ENCODE data around the gene RPUSD1. TPM values are rescaled to one million over a fixed set of nuclear protein-coding genes. Genes with fewer than 3 reads are reported as not detected.
A peak's percentile ranks its signal among the peaks of the same experiment; 100 is the strongest.

Gene RPUSD1
- total and polyA plus RNA-seq, 12 donors, result 5.8 to 23.3 (median 8.2) TPM

DNA sequence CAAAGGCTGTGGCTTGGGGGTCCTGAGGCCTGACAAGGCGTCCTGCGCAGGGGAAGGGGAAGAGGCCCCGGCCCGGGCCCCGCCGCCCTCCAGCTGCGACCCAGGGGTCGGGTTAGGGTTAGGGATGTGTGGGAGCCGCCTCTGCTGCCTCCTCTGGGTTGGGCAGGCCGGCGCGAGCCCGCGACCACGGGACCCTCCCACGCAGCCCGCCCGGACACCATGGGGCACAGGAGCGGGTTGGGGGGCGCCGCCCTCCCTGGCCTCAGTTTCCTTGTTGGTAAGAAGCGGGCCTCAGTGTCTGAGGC is 47.8 kb downstream of the RPUSD1 start:
- peak overlapping the region in 9 of 10 donors; percentile 44 to 90 (median 82) for H3K27ac ChIP-seq
- TF ChIP-seq, protein P1, sequence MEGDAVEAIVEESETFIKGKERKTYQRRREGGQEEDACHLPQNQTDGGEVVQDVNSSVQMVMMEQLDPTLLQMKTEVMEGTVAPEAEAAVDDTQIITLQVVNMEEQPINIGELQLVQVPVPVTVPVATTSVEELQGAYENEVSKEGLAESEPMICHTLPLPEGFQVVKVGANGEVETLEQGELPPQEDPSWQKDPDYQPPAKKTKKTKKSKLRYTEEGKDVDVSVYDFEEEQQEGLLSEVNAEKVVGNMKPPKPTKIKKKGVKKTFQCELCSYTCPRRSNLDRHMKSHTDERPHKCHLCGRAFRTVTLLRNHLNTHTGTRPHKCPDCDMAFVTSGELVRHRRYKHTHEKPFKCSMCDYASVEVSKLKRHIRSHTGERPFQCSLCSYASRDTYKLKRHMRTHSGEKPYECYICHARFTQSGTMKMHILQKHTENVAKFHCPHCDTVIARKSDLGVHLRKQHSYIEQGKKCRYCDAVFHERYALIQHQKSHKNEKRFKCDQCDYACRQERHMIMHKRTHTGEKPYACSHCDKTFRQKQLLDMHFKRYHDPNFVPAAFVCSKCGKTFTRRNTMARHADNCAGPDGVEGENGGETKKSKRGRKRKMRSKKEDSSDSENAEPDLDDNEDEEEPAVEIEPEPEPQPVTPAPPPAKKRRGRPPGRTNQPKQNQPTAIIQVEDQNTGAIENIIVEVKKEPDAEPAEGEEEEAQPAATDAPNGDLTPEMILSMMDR (IDR thresholded peaks at IDR 0.05), result no peak

DNA sequence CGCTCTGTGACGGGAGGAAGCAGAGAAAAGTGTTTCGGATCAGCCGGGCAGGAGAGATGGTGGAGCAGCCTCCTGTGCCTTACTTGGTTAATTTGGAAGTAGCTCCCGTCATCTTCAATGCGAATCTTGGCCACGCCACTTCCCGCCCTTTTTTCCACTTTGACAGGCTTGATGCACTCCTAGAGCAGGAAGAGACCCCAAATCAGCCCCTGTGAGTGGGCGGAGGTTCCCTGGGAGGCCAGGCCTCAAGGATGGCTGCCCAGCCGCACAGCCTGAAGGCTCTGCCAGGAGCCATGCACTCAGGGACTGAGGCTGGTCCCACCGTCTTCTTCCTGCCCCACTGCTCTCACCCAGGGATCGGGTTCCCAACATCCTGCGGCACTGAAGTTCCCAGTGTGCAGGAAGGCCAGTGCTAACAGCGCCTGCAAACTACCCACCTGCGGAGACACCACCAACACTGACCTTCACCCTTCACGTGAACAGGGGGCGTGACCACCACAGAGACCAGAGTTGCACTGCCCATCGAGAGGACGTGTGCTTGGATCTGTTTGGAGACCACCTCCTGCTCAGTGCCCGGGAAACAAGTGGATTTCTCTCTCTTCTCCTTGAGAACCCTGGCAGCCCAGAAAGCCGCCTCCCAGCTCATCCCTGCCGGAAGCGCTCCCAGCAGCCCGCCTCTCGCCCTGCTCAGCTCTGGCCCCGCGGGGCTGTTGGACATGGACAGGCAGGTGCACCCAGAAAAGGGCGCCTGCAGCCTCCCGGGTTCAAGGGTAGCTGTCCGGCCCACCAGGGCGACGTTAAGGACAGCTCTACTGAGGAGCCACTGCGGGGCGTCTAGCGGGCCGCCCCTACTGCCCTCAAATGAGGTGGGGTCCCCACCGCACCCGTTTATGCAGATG is 48.4 kb downstream of the RPUSD1 start:
- Histone ChIP-seq H3K4me1 (peaks cover 7 to 19% (median 15%) of the 10 kb centered on the region in 9 donors), H3K9me3 (no peaks in the 10 kb centered on the region), H3K36me3 (peaks cover 0 to 46% (median 24%) of the 10 kb centered on the region in 9 donors), H3K27me3 (peaks cover 0 to 14% (median under 1%) of the 10 kb centered on the region in 7 donors), H3K27ac (peak overlapping the region in 8 of 10 donors; percentile 44 to 90 (median 84)), H3K4me3 (peak overlapping the region; percentile 68 to 100 (median 94))
- TF ChIP-seq, protein P1 (IDR thresholded peaks at IDR 0.05), result no peak
- ATAC-seq, result peak in 3 of 8 donors; percentile 1 to 19 (median 5)
- DNase-seq, result no peak
- intact Hi-C loops (cut with DNase I), result loop anchor here in 2 of 10 donors (2.0 to 5.0 kb wide), 2 partner anchors 27 to 47 kb away; partner anchors contain the start of genes CHTF18 (in 1 of the 2) and RPUSD1 (in 1 of the 2)
- 43 to 46% methylated on average over 38 of the region's 38 CpGs for WGBS, 2 donors

More for the DNA sequence above, 47.8 kb downstream of the RPUSD1 start:
- no peaks in the 10 kb centered on the region for H3K9me3 ChIP-seq
- peak overlapping the region; percentile 68 to 100 (median 94) for H3K4me3 ChIP-seq
- peaks cover 0 to 40% (median 23%) of the 10 kb centered on the region in 9 donors for H3K36me3 ChIP-seq
- intact Hi-C loops (cut with DNase I), result loop anchor here in 2 of 10 donors (2.0 to 5.0 kb wide), 2 partner anchors 28 to 47 kb away; partner anchors contain the start of genes CHTF18 (in 1 of the 2) and RPUSD1 (in 1 of the 2)
- peaks cover 0 to 18% (median 4%) of the 10 kb centered on the region in 7 donors for H3K27me3 ChIP-seq
- peaks cover 7 to 19% (median 15%) of the 10 kb centered on the region in 9 donors for H3K4me1 ChIP-seq
- peak; percentile 18 to 57 (median 40) for ATAC-seq
- no peak for DNase-seq
- WGBS, 2 donors, result 0% methylated on average over 13 to 22 of the region's 22 CpGs

DNA sequence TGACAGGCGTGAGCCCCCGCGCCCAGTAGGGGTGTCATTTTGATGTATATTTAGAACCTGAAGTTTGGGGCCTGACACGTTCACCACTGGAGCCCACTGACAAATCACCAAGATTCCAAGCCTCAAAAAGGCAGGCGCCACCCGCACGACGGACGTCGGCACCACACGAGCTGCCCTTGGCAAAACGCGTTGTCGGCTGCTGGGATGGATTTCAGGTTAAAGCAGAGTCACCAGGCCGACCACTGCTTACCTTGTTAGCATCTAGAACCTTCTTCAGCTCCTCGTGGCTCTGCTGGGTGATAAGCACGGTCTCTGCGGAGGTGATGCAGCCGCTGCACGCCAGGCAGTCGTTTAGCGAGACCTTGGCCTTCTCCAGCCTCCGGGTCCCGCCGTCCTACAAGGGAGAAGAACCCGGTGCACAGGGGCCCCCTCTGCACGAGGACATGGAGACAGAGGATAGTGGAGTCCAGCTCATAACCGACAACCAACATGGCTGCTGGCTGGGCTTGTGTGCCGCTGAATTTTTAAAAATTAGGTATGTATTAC is 51.2 kb downstream of the RPUSD1 start:
- no peak overlapping the region for H3K4me3 ChIP-seq
- TF ChIP-seq, protein P1 (IDR thresholded peaks at IDR 0.05), result no peak
- H3K27me3 ChIP-seq, result peaks cover 0 to 4% (median 0%) of the 10 kb centered on the region in 7 donors
- WGBS, 2 donors, result 95% methylated on average over 29 of the region's 29 CpGs
- no peaks in the 10 kb centered on the region for H3K9me3 ChIP-seq
- intact Hi-C loops (cut with DNase I), result no loop called here
- DNase-seq, result no peak
- no peak for ATAC-seq
- H3K4me1 ChIP-seq, result peaks cover 7 to 19% (median 15%) of the 10 kb centered on the region in 9 donors
- peaks cover 0 to 74% (median 31%) of the 10 kb centered on the region in 9 donors for H3K36me3 ChIP-seq
- no peak overlapping the region for H3K27ac ChIP-seq

DNA sequence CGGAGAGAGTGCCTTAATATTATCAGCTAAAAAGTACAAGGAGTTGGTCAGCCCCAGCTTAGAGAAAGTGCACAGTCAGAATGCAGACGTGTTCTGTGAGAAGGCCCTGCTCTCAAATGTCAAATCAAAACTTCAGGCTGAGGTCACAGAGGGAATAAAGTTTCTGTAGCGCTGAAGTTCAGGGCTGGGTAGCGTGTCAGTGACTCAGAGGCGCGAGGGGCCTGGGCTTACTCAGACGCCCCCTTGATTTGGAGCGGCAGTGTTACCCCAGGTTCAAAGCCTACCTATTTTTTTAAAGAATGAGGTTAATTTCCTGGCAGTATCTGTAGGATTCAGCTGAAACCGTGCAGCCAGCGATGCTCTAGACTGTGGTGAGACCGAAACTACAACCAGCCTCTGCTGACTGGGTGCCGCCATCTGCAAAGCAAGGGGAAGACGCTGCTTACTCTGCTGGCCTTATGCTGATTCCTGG is 52.2 kb downstream of the RPUSD1 start:
- Histone ChIP-seq H3K4me3 (no peak overlapping the region), H3K36me3 (peaks cover 0 to 83% (median 34%) of the 10 kb centered on the region in 9 donors), H3K27ac (no peak overlapping the region), H3K27me3 (no peaks in the 10 kb centered on the region), H3K9me3 (no peaks in the 10 kb centered on the region), H3K4me1 (peaks cover 7 to 14% (median 11%) of the 10 kb centered on the region in 9 donors)
- intact Hi-C loops (cut with DNase I), result no loop called here
- TF ChIP-seq, protein P1 (IDR thresholded peaks at IDR 0.05), result no peak
- DNase-seq (no peak), ATAC-seq (no peak)
- 90 to 91% methylated on average over 13 of the region's 13 CpGs for WGBS, 2 donors

Data from heart right ventricle (tissue), 16 donors.